Adrenal gland (tissue), 12 donors: Measurements from ENCODE around the gene SIN3A. TPM values are rescaled to one million over a fixed set of nuclear protein-coding genes. Genes with fewer than 3 reads are reported as not detected.

ENCODE experiments used
- DNase-seq, 7 donors: peaks; one replicate each; pipeline ENCODE4 v3.0.0-alpha.2; 2019 to 2020
- H3K27ac ChIP-seq, 5 donors: fragments of 200-600 bp; sonication (generic) in 4 of 5; 1 replicate in 3 of 5; 2 replicates in 2 of 5; pipeline versions ENCODE4 v1.5.1 to v1.8.0; 2016 to 2020; ENCODE audit warnings: mild to moderate bottlenecking in 1 of 5
- H3K27me3 ChIP-seq: fragments of 200-600 bp; 2 replicates; pipeline ENCODE4 v1.8.0; 2021
- H3K36me3 ChIP-seq, 2 donors: fragments of 200-600 bp; replicated peaks in 1 of 2; 1 replicate in 1 of 2; 2 replicates in 1 of 2; pipeline versions ENCODE4 v1.5.1 to v1.8.0; 2018 to 2022
- H3K4me1 ChIP-seq, 2 donors: fragments of 200-600 bp; replicated peaks in 1 of 2; 1 replicate in 1 of 2; 2 replicates in 1 of 2; pipeline versions ENCODE4 v1.5.1 to v1.8.0; 2018 to 2021
- H3K4me3 ChIP-seq, 4 donors: fragments of 200-600 bp; sonication (generic) in 3 of 4; one replicate each; pipeline ENCODE4 v1.5.1; 2016 to 2018
- H3K9me3 ChIP-seq, 3 donors: fragments of 200-600 bp; sonication (generic) in 1 of 3; replicated peaks in 1 of 3; 1 replicate in 2 of 3; 2 replicates in 1 of 3; pipeline versions ENCODE4 v1.5.1 to v1.8.0; 2016 to 2021
- CTCF ChIP-seq, 6 experiments: fragments of 450-650 bp in 4 of 6; fragments of 200-600 bp in 2 of 6; sonication (generic) in 1 of 6; IDR thresholded peaks; 1 replicate in 5 of 6; 2 replicates in 1 of 6; pipeline versions ENCODE4 v1.5.1 to v1.8.0; 2016 to 2021; ENCODE audit warnings: antibody characterized with exemption in 6 of 6, mild to moderate bottlenecking in 2 of 6, moderate library complexity in 1 of 6
- POLR2A ChIP-seq, 2 donors: fragments of 450-650 bp; IDR thresholded peaks; one replicate each; pipeline ENCODE4 v1.6.1; 2017; ENCODE audit warnings: antibody characterized with exemption in 2 of 2, mild to moderate bottlenecking in 2 of 2, moderate library complexity in 1 of 2
- WGBS, 4 donors: extraction: QIAGEN DNeasy Blood & Tissue Kit in 2 of 4; methylation state at CpG; one replicate each; pipeline versions ENCODE4 v1.1.5 to v1.1.7; 2013 to 2017; 5-methylcytosine and 5-hydroxymethylcytosine counted together
- intact Hi-C, 2 donors: fragments of 100-400 bp; cut with DNase I; formaldehyde crosslinking; loops; one replicate each; pipeline versions ENCODE4 v1.14.1 to v1.15.0; 2022 to 2023
- polyA plus RNA-seq, 3 donors: library from polyadenylated mRNA; stranded (reverse); fragments of 200-250 nt in 2 of 3; fragments of 350-450 nt in 1 of 3; fragmentation: Illumina TruSeq in 1 of 3; extraction: RNeasy Lipid Tissue Mini Kit (QIAGEN cat#74804) in 1 of 3; gene quantifications; one replicate each; pipeline ENCODE4 v1.2.3, GENCODE V29; 2013 to 2014
- total RNA-seq, 9 donors: library from RNA; depleted of rRNA in 4 of 9; stranded (reverse); fragments of >200 nt in 4 of 9; fragments of 120-200 nt in 1 of 9; fragmentation: NEBNext Ultra II Directional in 1 of 9; extraction: Animal tissue kit (Norgen Biotek cat#: 25700) in 1 of 9; gene quantifications; one replicate each; pipeline versions ENCODE4 v1.1.0 to v1.2.4, GENCODE V29; 2013 to 2023
- donor health status: healthy with polysubstance abuse.
- donor health status: Bipolar disorder and iron deficiency.
- donor health status: DM: yes; HTN: yes; CAD: no.
- donor health status: DM: no; HTN: no; CAD: no.
- donor health status: DM: no; HTN: no; CAD: no.
- donor health status: DM: yes; HTN: yes; CAD: no.

SIN3A gene
- total and polyA plus RNA-seq, 12 donors, result 11.1 to 72.7 (median 32.0) TPM

GRCh38 chr15:75420698-75421097 lies 30.8 kb downstream of the SIN3A start:
- H3K4me1 ChIP-seq, result no peaks in the 10 kb centered on the region
- H3K27ac ChIP-seq, result no peak overlapping the region
- H3K36me3 ChIP-seq, result peaks cover 0 to 18% of the 10 kb centered on the region in 2 donors
- H3K4me3 ChIP-seq, result no peak overlapping the region
- no peak for TF ChIP-seq CTCF (IDR thresholded peaks at IDR 0.05)
- no peak for TF ChIP-seq POLR2A (IDR thresholded peaks at IDR 0.05)
- no peak for DNase-seq
- no peaks in the 10 kb centered on the region for H3K27me3 ChIP-seq
- no peaks in the 10 kb centered on the region for H3K9me3 ChIP-seq
- intact Hi-C loops, result no loop called here

GRCh38 chr15:75416584-75416983 lies 34.9 kb downstream of the SIN3A start:
- TF ChIP-seq CTCF (IDR thresholded peaks at IDR 0.05), result no peak
- no peak for TF ChIP-seq POLR2A (IDR thresholded peaks at IDR 0.05)
- intact Hi-C loops, result no loop called here
- Histone ChIP-seq H3K4me1 (no peaks in the 10 kb centered on the region), H3K9me3 (no peaks in the 10 kb centered on the region), H3K27me3 (no peaks in the 10 kb centered on the region), H3K27ac (no peak overlapping the region), H3K4me3 (no peak overlapping the region), H3K36me3 (peaks cover 0 to 21% of the 10 kb centered on the region in 2 donors)
- DNase-seq, result no peak
- WGBS, 4 donors, result 88 to 100% (median 96%) methylated on average over 1 of the region's 1 CpG

- WGBS, 4 donors, result 89 to 93% (median 91%) methylated on average over 6 of the region's 6 CpGs
- TF ChIP-seq CTCF (IDR thresholded peaks at IDR 0.05) (no peak), POLR2A (IDR thresholded peaks at IDR 0.05) (no peak)
These were observed 41.3 kb downstream of the SIN3A start for GRCh38 chr15:75410196-75410595.

GRCh38 chr15:75407083-75407482 lies 44.4 kb downstream of the SIN3A start:
- H3K36me3 ChIP-seq, result peaks cover 0 to 77% of the 10 kb centered on the region in 2 donors
- WGBS, 4 donors, result 90 to 100% (median 97%) methylated on average over 1 of the region's 1 CpG

More at GRCh38 chr15:75410196-75410595, 41.3 kb downstream of the SIN3A start:
- H3K27ac ChIP-seq, result no peak overlapping the region
- no peaks in the 10 kb centered on the region for H3K27me3 ChIP-seq
- peaks cover 0 to 74% of the 10 kb centered on the region in 2 donors for H3K36me3 ChIP-seq
- intact Hi-C loops, result no loop called here
- H3K4me3 ChIP-seq, result no peak overlapping the region
- no peaks in the 10 kb centered on the region for H3K4me1 ChIP-seq
- no peaks in the 10 kb centered on the region for H3K9me3 ChIP-seq
- no peak for DNase-seq

More at GRCh38 chr15:75407083-75407482, 44.4 kb downstream of the SIN3A start:
- intact Hi-C loops, result no loop called here
- no peaks in the 10 kb centered on the region for H3K4me1 ChIP-seq
- TF ChIP-seq POLR2A (IDR thresholded peaks at IDR 0.05) (no peak), CTCF (IDR thresholded peaks at IDR 0.05) (no peak)
- H3K9me3 ChIP-seq, result no peaks in the 10 kb centered on the region
- H3K4me3 ChIP-seq, result no peak overlapping the region
- H3K27me3 ChIP-seq, result no peaks in the 10 kb centered on the region
- H3K27ac ChIP-seq, result no peak overlapping the region
- no peak for DNase-seq
